GM21390 (cell line): ENCODE data around the gene ZNF423.

Experiments
- ATAC-seq: cut with Tn5 transposase; IDR thresholded peaks from one replicate; pipeline ENCODE4 v1.9.1; 2021; ENCODE audit not compliant: unreplicated experiment

The ZNF423 gene

GRCh38 chr16:49502136-49502881, 353.6 kb downstream of the ZNF423 start:
- ATAC-seq: no peak

GRCh38 chr16:49499869-49500610, 355.9 kb downstream of the ZNF423 start:
- ATAC-seq: no peak

- ATAC-seq: no peak
These were observed 356.5 kb downstream of the ZNF423 start for GRCh38 chr16:49499414-49499785.

DNA sequence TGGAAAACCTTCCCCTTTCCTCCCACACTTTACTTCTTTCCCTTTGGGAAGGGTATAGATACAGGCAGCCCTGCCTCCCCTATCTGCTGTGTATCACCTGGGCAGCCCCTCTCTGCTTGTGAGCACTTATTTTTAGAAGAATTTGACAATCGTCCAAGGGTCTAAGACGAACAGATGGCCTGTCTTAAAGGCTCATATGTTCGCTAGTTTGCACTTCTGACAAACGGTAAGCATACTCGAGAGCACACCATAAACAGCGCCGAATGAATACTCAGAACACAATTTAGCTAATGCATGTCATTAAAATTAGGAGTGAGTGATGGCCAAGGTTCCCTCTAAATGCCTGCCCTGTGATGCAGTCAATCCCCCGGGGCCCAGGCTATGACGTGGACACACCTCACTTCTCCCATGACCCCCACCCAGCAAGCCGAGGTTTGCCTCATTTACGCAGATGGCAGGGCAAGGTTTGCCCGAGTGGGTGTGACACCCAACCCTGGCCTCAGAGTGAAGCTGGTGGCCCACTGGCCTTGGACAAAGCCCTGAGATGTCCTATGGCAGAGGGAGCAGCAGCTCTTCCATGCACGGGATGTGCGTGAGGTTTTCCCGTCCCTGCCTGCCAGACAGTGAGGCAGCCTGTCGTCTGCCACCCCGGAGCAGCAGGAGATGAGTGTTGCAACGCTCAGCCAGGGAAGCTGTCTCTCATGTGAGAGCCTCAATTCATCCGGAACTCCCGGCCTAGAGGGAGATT, 357.1 kb downstream of the ZNF423 start:
- ATAC-seq: no peak

- no peak for ATAC-seq
These were observed 357.6 kb downstream of the ZNF423 start for GRCh38 chr16:49498264-49498663.

DNA sequence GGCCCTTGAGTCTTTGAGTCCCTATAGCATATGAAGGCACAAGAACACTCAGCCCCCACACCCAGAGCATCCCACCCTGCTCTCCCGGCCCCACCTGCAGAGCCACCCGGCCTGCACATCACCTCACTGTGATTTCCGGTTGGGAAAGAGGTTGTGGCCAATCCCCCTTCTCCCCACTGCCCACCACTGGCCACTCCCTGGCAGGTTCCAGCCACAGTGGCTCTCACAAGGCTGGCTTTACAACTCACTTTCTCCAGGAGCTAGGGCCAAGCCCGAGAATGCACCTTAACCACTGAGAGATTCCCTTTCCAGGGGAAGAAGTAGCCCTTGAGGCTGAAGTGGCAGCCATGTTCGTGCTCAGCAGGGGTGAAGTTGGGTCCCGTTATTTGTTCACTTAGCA, 358.4 kb downstream of the ZNF423 start:
- ATAC-seq: no peak

- no peak for ATAC-seq
These were observed 359.3 kb downstream of the ZNF423 start for GRCh38 chr16:49496656-49497055.

DNA sequence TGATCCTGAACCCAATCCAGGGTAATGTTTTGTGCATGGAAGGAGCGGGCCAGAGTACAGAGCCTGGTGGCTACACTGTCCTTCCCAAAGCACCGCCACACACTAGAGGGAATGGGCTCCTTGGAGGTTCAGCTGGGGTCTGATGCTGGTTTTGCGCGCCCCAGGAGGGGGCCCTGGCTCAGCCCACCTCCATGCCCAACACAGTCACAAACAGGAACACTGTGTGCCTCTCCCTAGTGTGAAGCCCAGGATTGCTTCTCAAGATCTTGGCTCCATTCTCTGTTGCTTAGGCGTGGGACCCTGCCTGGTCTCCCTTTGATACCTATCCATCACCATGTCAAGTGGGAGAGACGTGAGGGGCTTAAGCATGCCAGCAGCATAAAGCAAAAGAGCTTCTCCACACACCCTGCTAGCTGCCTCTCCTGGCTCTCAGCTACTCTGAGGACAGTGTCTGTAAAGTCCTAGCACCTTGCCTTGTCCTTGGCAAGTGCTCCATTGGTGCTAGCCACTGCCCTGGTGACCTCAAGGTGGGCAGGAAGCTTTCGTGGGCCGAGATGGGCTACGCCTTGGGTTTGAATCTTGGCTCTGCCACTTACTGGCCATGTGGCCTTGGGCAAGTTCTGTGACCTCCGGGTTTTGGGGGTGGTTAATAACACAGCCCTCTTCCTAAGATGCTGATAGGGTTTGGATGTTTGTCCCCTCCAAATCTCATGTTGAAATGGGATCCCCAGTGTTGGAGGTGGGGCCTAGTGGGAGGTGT, 360.1 kb downstream of the ZNF423 start:
- no peak for ATAC-seq

- ATAC-seq: no peak
These were observed 360.9 kb downstream of the ZNF423 start for GRCh38 chr16:49494891-49495566.

DNA sequence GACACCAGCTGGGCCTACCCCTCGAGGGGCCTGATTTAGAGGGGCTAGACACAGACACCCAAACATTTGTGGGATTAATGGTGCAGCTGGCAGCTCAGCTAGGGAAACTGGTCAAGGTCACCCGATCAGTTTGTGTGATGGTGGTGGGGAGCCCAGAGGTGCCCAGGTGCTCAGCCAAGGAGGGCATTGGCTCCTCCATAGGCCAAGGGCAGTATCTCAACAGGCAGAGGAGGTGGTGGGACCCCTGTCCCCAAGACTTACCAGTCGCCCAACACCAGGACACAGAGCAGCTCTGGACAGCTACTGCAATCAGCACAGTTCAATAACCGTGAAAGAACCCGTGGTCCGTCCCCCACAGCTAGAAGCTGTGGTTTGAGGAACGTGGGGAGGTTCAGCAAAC, 361.4 kb downstream of the ZNF423 start:
- no peak for ATAC-seq

GRCh38 chr16:49493836-49494235, 362.1 kb downstream of the ZNF423 start:
- no peak for ATAC-seq

- no peak for ATAC-seq
These were observed 362.9 kb downstream of the ZNF423 start for GRCh38 chr16:49492896-49493626.

GRCh38 chr16:49491771-49492761, 363.8 kb downstream of the ZNF423 start:
- no peak for ATAC-seq

DNA sequence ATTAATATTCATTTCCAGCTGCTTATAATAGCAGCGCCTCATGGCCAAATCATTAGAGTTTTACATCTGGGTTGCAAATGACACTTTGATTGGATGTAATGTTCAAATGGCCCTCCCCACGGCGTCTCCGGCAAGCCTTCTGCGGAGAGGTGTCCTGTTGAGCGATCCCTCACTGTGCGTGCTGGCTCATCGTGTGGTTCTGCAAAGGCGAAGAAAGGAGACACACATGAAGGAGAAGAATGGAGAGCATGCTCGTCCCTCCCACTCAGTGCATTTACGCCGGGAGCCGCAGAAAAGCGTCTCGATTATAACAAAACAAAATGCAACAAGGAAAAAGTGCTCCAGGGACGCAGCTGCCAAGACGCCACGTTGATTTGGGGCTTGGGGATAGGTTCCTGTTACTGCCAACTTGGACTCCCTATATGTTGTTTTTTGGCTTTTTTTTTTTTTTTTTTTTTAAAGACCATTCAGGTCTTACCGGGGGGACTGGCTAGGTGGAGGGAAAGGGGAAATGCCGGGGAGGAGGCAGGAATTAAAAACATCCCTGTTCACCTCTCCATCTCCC, 364.7 kb downstream of the ZNF423 start:
- no peak for ATAC-seq

DNA sequence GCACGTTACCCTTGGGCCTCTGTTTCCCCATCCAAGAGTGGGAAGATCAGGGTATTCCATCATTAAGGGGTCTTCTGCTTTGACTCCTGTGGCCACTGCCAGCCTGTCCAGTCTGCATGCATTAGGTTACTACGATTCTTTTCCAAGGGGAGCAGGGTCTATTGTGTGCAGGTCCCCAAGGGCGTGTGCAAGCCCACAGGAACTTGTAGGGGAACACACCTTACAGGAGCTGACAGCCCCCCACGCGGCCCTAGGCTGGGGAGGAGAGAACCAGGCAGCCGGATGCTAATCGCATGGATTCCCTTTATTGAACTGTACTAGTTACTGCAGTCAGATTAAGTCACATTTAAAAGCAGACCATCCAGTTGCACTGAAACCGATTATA, 365.6 kb downstream of the ZNF423 start:
- ATAC-seq: no peak

DNA sequence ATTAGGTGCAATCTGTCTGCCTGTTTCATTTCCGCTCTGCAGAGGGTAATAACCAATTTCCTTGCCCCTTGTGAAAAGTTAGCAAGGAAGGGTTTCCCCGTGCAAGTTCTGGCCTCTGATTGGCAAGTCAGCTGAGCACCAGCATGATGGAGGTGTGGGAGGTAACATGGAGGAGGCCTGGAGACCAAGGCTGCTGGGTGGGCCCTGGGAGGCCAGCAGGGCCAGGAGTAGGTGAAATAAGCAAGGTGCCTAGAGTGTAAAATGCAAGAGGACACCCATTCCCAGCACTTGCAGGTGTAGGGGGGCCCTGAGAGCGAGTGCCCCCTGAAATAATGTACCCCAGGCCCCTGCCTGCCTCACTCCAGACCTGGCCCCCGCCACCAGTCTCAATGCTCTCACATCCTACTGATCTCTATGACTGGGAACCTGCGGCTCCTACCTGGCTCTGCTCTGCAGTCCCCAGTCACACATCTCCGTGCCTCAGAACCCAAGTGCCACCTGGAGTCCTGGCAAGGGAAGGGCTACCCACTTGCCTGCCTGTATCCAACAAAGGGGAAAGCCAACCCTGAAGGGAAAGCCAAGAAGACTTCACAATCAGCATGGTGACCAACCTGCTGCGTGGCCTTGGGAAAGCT, 366.1 kb downstream of the ZNF423 start:
- ATAC-seq: no peak

- ATAC-seq: no peak
These were observed 367.0 kb downstream of the ZNF423 start for GRCh38 chr16:49488740-49489525.
